AG09309 (cell line): ENCODE results near the gene A2M.

ENCODE experiments used
- DNase-seq: peaks from one replicate; pipeline ENCODE4 v3.0.0-alpha.2; 2010; ENCODE audit warnings: low read depth
- H3K4me3 ChIP-seq: 2 replicates; pipeline ENCODE4 v1.5.1; 2011; ENCODE audit warnings: mild to moderate bottlenecking, low read depth, low read length, moderate library complexity; ENCODE audit not compliant: control insufficient read depth
- TF ChIP-seq, protein P1 (sequence below): IDR thresholded peaks from 2 replicates; pipeline ENCODE4 v1.5.1; 2011; ENCODE audit warnings: mild to moderate bottlenecking, low read depth, low read length, inconsistent platforms; ENCODE audit not compliant: insufficient read depth, control insufficient read depth; ENCODE audit errors: missing control alignments

The A2M gene

DNA sequence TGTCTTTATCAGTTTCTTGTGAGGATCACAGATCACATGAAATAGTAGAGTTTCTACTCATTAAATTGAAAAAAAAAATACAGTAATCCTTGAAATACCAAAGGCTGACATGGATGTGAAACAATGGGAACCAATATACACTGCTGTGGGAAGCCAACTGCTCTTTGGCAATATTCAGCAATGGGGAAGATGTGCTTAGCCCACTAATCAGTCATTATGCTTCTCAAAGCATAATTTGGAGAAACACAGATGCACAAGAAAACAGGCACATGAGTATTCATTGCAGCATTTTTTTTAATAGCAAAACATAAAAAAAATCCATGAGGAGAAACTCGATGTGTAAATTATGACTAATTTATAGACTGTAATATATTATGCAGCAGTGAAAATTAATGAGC lies 40.6 kb downstream of the A2M start:
- H3K4me3 ChIP-seq, result no peak overlapping the region
- TF ChIP-seq, protein P1, sequence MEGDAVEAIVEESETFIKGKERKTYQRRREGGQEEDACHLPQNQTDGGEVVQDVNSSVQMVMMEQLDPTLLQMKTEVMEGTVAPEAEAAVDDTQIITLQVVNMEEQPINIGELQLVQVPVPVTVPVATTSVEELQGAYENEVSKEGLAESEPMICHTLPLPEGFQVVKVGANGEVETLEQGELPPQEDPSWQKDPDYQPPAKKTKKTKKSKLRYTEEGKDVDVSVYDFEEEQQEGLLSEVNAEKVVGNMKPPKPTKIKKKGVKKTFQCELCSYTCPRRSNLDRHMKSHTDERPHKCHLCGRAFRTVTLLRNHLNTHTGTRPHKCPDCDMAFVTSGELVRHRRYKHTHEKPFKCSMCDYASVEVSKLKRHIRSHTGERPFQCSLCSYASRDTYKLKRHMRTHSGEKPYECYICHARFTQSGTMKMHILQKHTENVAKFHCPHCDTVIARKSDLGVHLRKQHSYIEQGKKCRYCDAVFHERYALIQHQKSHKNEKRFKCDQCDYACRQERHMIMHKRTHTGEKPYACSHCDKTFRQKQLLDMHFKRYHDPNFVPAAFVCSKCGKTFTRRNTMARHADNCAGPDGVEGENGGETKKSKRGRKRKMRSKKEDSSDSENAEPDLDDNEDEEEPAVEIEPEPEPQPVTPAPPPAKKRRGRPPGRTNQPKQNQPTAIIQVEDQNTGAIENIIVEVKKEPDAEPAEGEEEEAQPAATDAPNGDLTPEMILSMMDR, result no peak
- no peak for DNase-seq

DNA sequence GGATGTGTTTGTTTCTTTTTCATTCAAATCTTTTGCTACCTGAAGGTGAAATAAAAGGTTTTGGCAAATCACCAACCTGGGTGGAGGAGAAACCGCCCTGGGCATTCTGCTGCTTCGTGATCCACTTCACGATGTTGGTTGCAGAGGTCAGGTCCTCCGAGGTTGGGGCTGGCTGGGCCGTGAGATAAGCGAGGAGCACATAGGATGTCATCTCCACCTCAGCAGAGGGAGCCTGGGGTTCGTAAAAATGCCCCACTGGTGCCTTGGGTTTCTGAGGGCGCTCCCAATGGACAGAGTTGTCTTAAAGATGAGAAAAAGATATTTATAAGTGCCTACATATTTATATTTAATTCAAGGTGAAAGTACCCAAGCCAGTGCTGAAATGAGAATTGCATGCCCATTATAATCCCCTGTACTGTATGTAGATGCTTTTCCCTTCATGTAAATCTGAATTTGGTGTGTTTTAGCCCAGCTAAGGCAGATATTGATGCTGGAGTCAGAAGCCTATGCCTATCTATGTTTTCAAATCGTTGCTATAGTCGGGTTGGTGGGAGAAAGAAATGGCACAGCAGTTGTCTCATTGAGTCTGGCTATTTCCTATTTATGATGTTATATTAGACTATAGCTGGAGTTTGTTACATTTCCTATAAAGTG lies 41.1 kb downstream of the A2M start:
- H3K4me3 ChIP-seq, result no peak overlapping the region
- TF ChIP-seq, protein P1, result no peak
- no peak for DNase-seq

DNA sequence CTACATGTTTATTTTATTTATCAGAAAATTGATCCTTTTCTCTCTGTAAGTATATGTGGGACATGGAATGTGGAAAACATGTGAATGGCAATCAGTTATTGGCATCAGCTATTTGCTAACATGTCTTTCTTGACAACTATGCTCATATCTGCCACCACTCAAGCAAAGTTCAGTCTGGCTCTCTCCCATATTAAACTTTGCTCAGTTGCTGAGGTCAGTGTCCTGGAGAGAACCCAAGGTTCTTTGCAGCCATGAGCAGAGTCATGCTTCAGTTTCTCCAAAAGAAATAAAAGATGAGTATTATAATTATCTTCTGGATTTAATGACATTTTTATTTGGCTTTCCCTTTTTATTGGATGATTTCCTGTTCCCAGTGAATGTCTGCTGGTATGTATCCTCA lies 42.6 kb downstream of the A2M start:
- TF ChIP-seq, protein P1, result no peak
- no peak overlapping the region for H3K4me3 ChIP-seq
- DNase-seq, result no peak

- DNase-seq, result no peak
- no peak overlapping the region for H3K4me3 ChIP-seq
- TF ChIP-seq, protein P1, result no peak
These were observed 43.2 kb downstream of the A2M start for GRCh38 chr12:9072481-9073038.

GRCh38 chr12:9071969-9072368 lies 43.8 kb downstream of the A2M start:
- no peak for DNase-seq
- TF ChIP-seq, protein P1, result no peak

DNA sequence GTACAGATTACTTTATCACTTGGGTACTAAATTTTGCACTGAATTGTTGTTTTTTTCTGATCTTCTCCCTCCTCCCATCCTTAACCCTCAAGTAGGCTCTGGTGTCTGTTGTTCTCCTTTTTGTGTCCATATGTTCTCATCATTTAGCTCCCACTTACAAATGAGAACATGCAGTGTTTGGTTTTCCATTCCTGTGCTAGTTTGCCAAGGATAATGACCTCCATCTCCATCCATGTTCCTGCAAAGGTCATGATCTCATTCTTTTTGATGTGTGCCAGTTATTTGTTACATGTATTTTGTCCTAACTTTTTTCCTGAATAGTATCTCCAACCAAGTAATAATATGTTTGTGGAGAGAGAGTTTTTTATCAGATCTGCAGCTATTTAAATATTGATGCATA lies 44.2 kb downstream of the A2M start:
- DNase-seq, result no peak
- TF ChIP-seq, protein P1, result no peak
- no peak overlapping the region for H3K4me3 ChIP-seq

More at GRCh38 chr12:9071969-9072368, 43.8 kb downstream of the A2M start:
- H3K4me3 ChIP-seq, result no peak overlapping the region

GRCh38 chr12:9070351-9070750 lies 45.4 kb downstream of the A2M start:
- TF ChIP-seq, protein P1, result no peak
- H3K4me3 ChIP-seq, result no peak overlapping the region
- no peak for DNase-seq
